Breast epithelium (tissue), 3 donors: ENCODE measurements around the gene SERP2.

Experiments used
- POLR2A ChIP-seq: fragments of 450-650 bp; IDR thresholded peaks from one replicate; pipeline ENCODE4 v1.6.1; 2016; ENCODE audit warnings: antibody characterized with exemption, mild to moderate bottlenecking, moderate library complexity
- TF ChIP-seq, protein P1 (sequence below), 3 donors: fragments of 450-650 bp; IDR thresholded peaks; one replicate each; pipeline ENCODE4 v1.5.1; 2016 to 2017; ENCODE audit warnings: antibody characterized with exemption in 3 of 3, mild to moderate bottlenecking in 3 of 3, moderate library complexity in 3 of 3

DNA sequence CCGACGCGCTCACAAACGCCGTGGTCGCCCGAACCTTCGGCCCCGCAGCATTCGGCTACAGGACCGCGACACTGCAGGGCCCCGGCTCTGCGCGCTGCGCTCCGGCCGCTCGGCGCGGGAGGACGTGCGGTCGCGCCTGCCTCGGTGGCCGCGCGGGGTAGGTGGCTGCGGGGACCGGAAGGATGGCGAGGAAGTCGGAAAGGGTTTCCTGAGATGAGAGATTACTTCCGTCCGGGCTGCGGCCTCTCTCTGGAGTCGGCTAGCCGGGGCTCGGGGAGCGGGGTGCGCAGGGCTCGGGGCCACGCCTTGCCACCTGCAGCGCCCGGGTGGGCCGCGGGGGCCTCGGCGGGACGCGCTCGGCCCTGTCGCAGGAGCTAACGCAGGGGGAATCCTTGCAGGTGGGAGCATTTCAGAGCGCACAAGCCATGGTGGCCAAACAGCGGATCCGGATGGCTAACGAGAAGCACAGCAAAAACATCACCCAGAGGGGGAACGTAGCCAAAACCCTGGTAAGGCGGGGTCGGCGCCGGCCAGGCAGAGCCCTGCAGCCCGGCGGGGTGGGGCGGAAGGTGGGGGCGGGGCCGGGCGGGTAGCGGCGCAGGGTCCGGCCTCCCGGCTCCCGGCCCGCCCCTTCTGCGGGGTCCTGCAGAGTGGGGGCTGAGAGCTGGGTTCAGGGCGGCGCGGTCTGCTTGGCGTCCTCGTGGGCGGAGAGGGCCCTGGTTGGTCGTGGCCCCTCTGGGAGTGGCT, at the start of gene SERP2:
- TF ChIP-seq, protein P1, sequence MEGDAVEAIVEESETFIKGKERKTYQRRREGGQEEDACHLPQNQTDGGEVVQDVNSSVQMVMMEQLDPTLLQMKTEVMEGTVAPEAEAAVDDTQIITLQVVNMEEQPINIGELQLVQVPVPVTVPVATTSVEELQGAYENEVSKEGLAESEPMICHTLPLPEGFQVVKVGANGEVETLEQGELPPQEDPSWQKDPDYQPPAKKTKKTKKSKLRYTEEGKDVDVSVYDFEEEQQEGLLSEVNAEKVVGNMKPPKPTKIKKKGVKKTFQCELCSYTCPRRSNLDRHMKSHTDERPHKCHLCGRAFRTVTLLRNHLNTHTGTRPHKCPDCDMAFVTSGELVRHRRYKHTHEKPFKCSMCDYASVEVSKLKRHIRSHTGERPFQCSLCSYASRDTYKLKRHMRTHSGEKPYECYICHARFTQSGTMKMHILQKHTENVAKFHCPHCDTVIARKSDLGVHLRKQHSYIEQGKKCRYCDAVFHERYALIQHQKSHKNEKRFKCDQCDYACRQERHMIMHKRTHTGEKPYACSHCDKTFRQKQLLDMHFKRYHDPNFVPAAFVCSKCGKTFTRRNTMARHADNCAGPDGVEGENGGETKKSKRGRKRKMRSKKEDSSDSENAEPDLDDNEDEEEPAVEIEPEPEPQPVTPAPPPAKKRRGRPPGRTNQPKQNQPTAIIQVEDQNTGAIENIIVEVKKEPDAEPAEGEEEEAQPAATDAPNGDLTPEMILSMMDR (IDR thresholded peaks at IDR 0.05): no peak
- TF ChIP-seq POLR2A: no peak
